ENCODE data around the gene FMO2.

Gene FMO2

DNA sequence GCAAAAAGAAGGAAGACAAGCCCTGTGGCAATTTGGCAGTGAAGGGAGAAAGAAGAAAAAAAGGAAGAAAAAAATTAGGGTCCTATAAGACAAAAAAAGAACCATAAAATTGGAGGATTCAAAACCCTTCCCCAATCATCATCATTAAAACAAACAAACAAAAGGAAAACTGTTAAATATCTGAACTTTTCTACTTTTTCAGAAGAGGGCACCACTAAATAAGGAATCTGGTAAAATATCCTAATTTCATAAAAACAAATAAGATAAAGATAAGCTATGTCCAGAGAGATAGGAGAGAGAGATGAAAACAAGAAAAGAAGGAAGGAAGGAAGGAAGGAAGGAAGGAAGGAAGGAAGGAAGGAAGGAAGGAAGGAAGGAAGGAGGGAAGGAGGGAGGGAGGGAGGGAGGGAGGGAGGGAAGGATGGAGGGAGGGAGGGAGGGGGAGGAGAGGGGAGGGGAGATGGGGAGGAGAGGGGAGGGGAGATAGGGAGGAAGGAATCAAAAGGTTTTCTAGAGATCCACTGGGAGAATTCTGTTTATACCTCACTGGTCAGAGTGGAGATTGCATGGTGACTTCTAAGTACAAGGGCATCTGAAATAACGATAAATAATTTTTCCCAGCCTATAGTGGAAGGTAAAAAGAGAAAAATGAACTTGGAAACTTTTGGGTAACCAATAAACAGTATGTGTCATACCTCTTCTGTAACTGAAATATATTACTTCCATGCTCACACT lies 10.4 kb upstream of the FMO2 start:
- no peaks in the 10 kb centered on the region for H3K27me3 ChIP-seq (ENCODE audit: insufficient read depth, low read depth)
- H3K4me2 ChIP-seq: no peak overlapping the region
- H3K27ac ChIP-seq: no peak overlapping the region
- H3K4me3 ChIP-seq (IDR thresholded peaks at IDR 0.05; ENCODE audit: insufficient read depth, low read depth, low read length): no peak overlapping the region
- H3K4me1 ChIP-seq (ENCODE audit: low read depth, poor library complexity, severe bottlenecking): no peaks in the 10 kb centered on the region
- no peak overlapping the region for H2AFZ ChIP-seq (ENCODE audit: low read depth)
- no peak overlapping the region for H3K9ac ChIP-seq
- no peaks in the 10 kb centered on the region for H3K36me3 ChIP-seq (ENCODE audit: insufficient read depth)
- H4K20me1 ChIP-seq (ENCODE audit: insufficient read depth): no peaks in the 10 kb centered on the region
- TF ChIP-seq CTCF (conservative IDR thresholded peaks at IDR 0.05; ENCODE audit: low read depth, low read length): no peak
- H3K79me2 ChIP-seq (ENCODE audit: insufficient read depth, low read depth): no peaks in the 10 kb centered on the region

DNA sequence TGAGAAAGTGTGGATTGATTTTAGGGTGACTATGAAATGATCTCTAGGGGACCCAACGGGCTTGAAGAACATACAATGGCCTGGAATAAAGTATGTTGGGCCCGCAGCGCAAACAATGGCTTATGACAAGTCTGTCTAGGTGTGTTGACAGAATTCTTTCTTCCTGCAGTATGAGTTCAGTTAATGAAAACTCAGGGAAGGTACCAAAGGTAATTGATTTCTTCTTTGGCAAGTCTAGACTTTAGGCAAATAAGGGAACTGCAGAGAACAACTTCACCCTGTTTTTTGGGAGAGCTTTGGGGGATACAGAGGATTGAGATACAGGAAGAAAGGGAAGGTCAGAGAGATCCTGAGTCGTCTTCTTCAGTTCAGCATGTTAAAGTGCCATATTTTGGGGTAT lies 7.8 kb upstream of the FMO2 start:
- no peaks in the 10 kb centered on the region for H4K20me1 ChIP-seq (ENCODE audit: insufficient read depth)
- H2AFZ ChIP-seq (ENCODE audit: low read depth): no peak overlapping the region
- no peaks in the 10 kb centered on the region for H3K36me3 ChIP-seq (ENCODE audit: insufficient read depth)
- H3K79me2 ChIP-seq (ENCODE audit: insufficient read depth, low read depth): no peaks in the 10 kb centered on the region
- H3K9ac ChIP-seq: no peak overlapping the region
- H3K4me3 ChIP-seq (IDR thresholded peaks at IDR 0.05; ENCODE audit: insufficient read depth, low read depth, low read length): no peak overlapping the region
- TF ChIP-seq CTCF (conservative IDR thresholded peaks at IDR 0.05; ENCODE audit: low read depth, low read length): no peak
- no peaks in the 10 kb centered on the region for H3K27me3 ChIP-seq (ENCODE audit: insufficient read depth, low read depth)
- no peaks in the 10 kb centered on the region for H3K4me1 ChIP-seq (ENCODE audit: low read depth, poor library complexity, severe bottlenecking)
- H3K27ac ChIP-seq: no peak overlapping the region
- H3K4me2 ChIP-seq: no peak overlapping the region

DNA sequence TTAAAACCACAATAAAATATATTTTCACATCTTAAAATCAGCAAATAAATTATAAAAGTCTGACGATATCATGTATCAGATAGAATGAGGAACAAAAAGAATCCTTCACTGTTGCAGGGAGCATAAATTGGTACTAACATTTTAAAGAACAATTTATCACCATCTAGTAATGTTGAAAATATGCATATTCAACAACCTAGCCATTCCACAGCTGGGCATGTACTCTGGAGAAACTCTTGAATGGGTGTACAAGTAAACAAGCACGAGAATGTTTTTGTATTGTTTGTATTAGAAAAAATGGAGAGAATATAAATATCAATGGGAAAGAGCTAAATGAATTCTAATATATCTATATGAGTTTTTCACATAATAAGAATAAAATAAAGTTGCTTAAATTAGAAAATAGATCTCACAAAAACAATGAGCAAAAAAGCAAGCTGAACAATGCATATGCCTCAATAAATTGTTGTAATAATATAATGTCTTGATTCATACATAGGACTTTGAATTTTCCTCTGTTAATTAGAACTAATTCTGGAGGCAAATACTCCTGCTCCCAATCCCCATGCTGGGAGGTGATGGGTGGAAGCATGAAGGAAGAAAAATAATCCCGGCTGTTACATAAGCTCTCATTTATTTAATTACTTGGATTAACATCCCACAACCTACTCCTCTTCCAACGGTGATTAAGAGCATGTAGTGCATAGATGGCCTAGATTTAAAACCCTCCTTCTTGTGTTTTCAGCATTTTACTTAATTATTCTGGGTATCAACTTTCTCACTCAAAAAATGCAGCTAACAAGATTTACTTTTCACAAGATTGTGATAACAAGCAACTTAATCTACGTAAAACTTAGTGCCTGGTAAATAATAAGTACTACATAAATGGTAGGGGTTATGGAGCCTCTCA lies 5.5 kb upstream of the FMO2 start:
- H3K79me2 ChIP-seq (ENCODE audit: insufficient read depth, low read depth): no peaks in the 10 kb centered on the region
- TF ChIP-seq CTCF (conservative IDR thresholded peaks at IDR 0.05; ENCODE audit: low read depth, low read length): no peak
- no peak overlapping the region for H3K4me2 ChIP-seq
- H3K9ac ChIP-seq: no peak overlapping the region
- no peak overlapping the region for H3K4me3 ChIP-seq (IDR thresholded peaks at IDR 0.05; ENCODE audit: insufficient read depth, low read depth, low read length)
- no peaks in the 10 kb centered on the region for H3K4me1 ChIP-seq (ENCODE audit: low read depth, poor library complexity, severe bottlenecking)
- H2AFZ ChIP-seq (ENCODE audit: low read depth): no peak overlapping the region
- H3K27me3 ChIP-seq (ENCODE audit: insufficient read depth, low read depth): no peaks in the 10 kb centered on the region
- no peak overlapping the region for H3K27ac ChIP-seq
- no peaks in the 10 kb centered on the region for H4K20me1 ChIP-seq (ENCODE audit: insufficient read depth)
- H3K36me3 ChIP-seq (ENCODE audit: insufficient read depth): no peaks in the 10 kb centered on the region

GRCh38 chr1:171180670-171181069 lies 4.4 kb upstream of the FMO2 start:
- Histone ChIP-seq H3K36me3 (ENCODE audit: insufficient read depth) (no peaks in the 10 kb centered on the region), H4K20me1 (ENCODE audit: insufficient read depth) (no peaks in the 10 kb centered on the region), H3K4me2 (no peak overlapping the region), H2AFZ (ENCODE audit: low read depth) (no peak overlapping the region), H3K4me3 (IDR thresholded peaks at IDR 0.05; ENCODE audit: insufficient read depth, low read depth, low read length) (no peak overlapping the region), H3K27ac (no peak overlapping the region), H3K27me3 (ENCODE audit: insufficient read depth, low read depth) (no peaks in the 10 kb centered on the region), H3K79me2 (ENCODE audit: insufficient read depth, low read depth) (no peaks in the 10 kb centered on the region), H3K4me1 (ENCODE audit: low read depth, poor library complexity, severe bottlenecking) (no peaks in the 10 kb centered on the region), H3K9ac (no peak overlapping the region)
- no peak for TF ChIP-seq CTCF (conservative IDR thresholded peaks at IDR 0.05; ENCODE audit: low read depth, low read length)
